ENCODE results near the gene CCL3.

The CCL3 gene

DNA sequence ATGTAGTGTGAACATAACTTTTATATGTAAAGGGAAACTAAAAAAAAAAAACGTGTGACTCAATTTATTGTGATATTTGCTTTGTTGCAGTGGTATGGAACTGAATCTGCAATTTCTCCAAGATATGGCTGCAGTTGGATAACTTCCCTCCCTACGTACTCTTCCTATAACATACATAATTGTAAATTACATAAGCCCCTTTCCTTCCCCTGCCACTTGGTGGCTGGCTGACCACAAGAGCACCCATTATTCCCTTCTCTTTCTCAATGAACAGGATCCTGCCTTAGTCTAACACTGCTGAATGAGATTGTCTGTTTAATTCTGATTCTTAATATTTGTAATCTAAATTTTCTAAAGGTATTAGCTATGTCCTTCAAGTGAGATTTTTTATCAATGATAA lies 41.5 kb upstream of the CCL3 start:
- TF ChIP-seq, protein P1, sequence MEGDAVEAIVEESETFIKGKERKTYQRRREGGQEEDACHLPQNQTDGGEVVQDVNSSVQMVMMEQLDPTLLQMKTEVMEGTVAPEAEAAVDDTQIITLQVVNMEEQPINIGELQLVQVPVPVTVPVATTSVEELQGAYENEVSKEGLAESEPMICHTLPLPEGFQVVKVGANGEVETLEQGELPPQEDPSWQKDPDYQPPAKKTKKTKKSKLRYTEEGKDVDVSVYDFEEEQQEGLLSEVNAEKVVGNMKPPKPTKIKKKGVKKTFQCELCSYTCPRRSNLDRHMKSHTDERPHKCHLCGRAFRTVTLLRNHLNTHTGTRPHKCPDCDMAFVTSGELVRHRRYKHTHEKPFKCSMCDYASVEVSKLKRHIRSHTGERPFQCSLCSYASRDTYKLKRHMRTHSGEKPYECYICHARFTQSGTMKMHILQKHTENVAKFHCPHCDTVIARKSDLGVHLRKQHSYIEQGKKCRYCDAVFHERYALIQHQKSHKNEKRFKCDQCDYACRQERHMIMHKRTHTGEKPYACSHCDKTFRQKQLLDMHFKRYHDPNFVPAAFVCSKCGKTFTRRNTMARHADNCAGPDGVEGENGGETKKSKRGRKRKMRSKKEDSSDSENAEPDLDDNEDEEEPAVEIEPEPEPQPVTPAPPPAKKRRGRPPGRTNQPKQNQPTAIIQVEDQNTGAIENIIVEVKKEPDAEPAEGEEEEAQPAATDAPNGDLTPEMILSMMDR (IDR thresholded peaks at IDR 0.05; ENCODE audit: low read depth, low read length) = no peak
- no peak overlapping the region for H3K4me3 ChIP-seq (ENCODE audit: low read depth, low read length)

- TF ChIP-seq, protein P1 (IDR thresholded peaks at IDR 0.05; ENCODE audit: low read depth, low read length) = no peak
- no peak overlapping the region for H3K4me3 ChIP-seq (ENCODE audit: low read depth, low read length)
Observed at GRCh38 chr17:36130346-36130745, 40.4 kb upstream of the CCL3 start.

GRCh38 chr17:36129616-36130015 lies 39.7 kb upstream of the CCL3 start:
- no peak overlapping the region for H3K4me3 ChIP-seq (ENCODE audit: low read depth, low read length)
- TF ChIP-seq, protein P1 (IDR thresholded peaks at IDR 0.05; ENCODE audit: low read depth, low read length) = no peak

DNA sequence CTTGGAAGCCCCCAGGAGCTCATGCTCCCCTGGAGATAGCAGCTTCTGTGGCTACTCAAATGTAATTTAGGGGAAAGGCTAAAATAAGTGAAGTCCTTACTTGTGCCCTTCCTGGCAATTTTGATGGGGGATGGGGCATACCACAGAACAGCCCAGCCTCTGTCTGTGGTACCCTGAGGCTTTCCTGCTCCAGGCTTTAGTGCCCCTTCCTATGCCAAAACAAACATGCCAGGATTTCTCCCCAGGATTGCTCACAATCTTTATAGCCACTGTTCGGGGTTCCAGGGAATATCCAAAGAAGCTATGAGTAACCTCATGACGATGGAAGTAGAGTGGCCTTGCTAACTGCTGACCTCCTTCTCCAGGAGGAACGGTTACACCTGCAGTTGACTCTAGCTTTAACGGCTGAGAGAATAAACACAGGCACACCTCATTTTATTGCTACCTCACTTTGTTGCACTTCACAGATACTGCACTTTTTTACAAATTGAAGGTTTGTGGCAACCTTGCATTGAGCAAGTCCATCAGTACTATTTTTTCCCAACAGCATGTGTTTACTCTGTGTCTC lies 38.6 kb upstream of the CCL3 start:
- TF ChIP-seq, protein P1 (IDR thresholded peaks at IDR 0.05; ENCODE audit: low read depth, low read length) = no peak
- H3K4me3 ChIP-seq (ENCODE audit: low read depth, low read length) = no peak overlapping the region

GRCh38 chr17:36127911-36128310 lies 38.0 kb upstream of the CCL3 start:
- TF ChIP-seq, protein P1 (IDR thresholded peaks at IDR 0.05; ENCODE audit: low read depth, low read length) = no peak
- H3K4me3 ChIP-seq (ENCODE audit: low read depth, low read length) = no peak overlapping the region

DNA sequence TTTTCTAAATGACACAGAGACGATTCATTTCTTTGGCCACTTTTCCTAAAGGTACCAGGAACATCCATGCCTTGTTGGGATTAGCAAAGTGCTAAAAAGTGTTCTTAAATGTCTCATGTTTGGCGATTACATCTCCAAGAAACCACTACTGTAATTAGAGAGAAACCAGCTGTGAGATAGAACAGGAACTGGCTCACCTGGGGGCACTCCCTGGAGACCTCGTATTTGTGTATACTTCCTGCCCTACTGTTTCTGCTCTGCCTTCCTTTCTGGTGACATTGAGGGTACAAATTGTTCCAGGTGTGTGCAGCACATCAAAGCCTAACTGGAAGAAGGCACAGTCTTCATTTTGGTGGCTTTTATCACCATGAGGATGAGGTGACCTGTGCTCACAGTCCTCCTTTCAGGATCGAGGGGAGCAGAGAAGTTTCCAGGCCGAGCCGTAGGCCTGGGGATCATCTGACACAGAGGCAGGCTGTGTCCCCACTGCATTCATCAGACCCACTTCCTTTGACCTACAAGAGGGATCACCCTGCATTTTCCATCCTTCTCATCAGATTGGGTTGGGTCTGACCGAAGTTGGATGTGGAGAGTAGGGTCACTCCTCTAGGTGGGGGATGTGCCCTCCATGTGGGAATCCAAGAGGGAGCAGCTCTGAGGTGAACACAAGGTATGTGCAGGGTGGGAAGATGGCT lies 37.4 kb upstream of the CCL3 start:
- no peak overlapping the region for H3K4me3 ChIP-seq (ENCODE audit: low read depth, low read length)
- TF ChIP-seq, protein P1 (IDR thresholded peaks at IDR 0.05; ENCODE audit: low read depth, low read length) = no peak
